ENCODE measurements around the gene TCAIM.

Gene TCAIM

GRCh38 chr3:44338010-44338827, at the start of gene TCAIM:
TCAIM (plus strand) TSS chr3:44338766; CDS start chr3:44354783, 16,017 bp downstream.
- Mint-ChIP-seq H3K27ac (ENCODE audit: low read depth) (peak within 1 kb of the TSS; percentile 96), H3K4me1 (peaks cover 31% of the 10 kb centered on the region), H3K27me3 (peaks cover 17% of the 10 kb centered on the region), H3K4me3 (peak within 1 kb of the TSS; percentile 94), H3K36me3 (ENCODE audit: insufficient read depth) (peaks cover 20% of the 10 kb centered on the region), H3K9me3 (no peaks in the 10 kb centered on the region)
- DNase-seq (ENCODE audit: low spot score in 2 of 2): peak; percentile 97 to 98
- ATAC-seq (replicated peaks; ENCODE audit: extremely low read depth, poor library complexity, severe bottlenecking): peak; percentile 97

GRCh38 chr3:44289882-44290462, 48.6 kb upstream of the TCAIM start:
- Mint-ChIP-seq H3K27me3 (peaks cover 36% of the 10 kb centered on the region), H3K4me3 (no peak overlapping the region)

GRCh38 chr3:44292276-44292675, 46.3 kb upstream of the TCAIM start:
- Mint-ChIP-seq H3K27me3 (peaks cover 59% of the 10 kb centered on the region), H3K9me3 (no peaks in the 10 kb centered on the region), H3K4me3 (no peak overlapping the region), H3K4me1 (no peaks in the 10 kb centered on the region), H3K27ac (ENCODE audit: low read depth) (no peak overlapping the region), H3K36me3 (ENCODE audit: insufficient read depth) (no peaks in the 10 kb centered on the region)
- no peak for DNase-seq (ENCODE audit: low spot score in 2 of 2)
- ATAC-seq (replicated peaks; ENCODE audit: extremely low read depth, poor library complexity, severe bottlenecking): no peak

More at GRCh38 chr3:44289882-44290462, 48.6 kb upstream of the TCAIM start:
- Mint-ChIP-seq H3K36me3 (ENCODE audit: insufficient read depth) (no peaks in the 10 kb centered on the region), H3K4me1 (no peaks in the 10 kb centered on the region), H3K9me3 (no peaks in the 10 kb centered on the region), H3K27ac (ENCODE audit: low read depth) (no peak overlapping the region)
- DNase-seq (ENCODE audit: low spot score in 2 of 2) (no peak), ATAC-seq (replicated peaks; ENCODE audit: extremely low read depth, poor library complexity, severe bottlenecking) (no peak)

- Mint-ChIP-seq H3K27me3 (peaks cover 65% of the 10 kb centered on the region), H3K4me1 (no peaks in the 10 kb centered on the region), H3K9me3 (no peaks in the 10 kb centered on the region), H3K36me3 (ENCODE audit: insufficient read depth) (no peaks in the 10 kb centered on the region), H3K27ac (ENCODE audit: low read depth) (no peak overlapping the region), H3K4me3 (no peak overlapping the region)
- DNase-seq (ENCODE audit: low spot score in 2 of 2) (no peak), ATAC-seq (replicated peaks; ENCODE audit: extremely low read depth, poor library complexity, severe bottlenecking) (no peak)
Observed at GRCh38 chr3:44292947-44293346, 45.6 kb upstream of the TCAIM start.

GRCh38 chr3:44297255-44297654, 41.3 kb upstream of the TCAIM start:
- Mint-ChIP-seq H3K4me3 (no peak overlapping the region), H3K27me3 (peaks cover 53% of the 10 kb centered on the region), H3K27ac (ENCODE audit: low read depth) (no peak overlapping the region), H3K9me3 (no peaks in the 10 kb centered on the region), H3K36me3 (ENCODE audit: insufficient read depth) (no peaks in the 10 kb centered on the region), H3K4me1 (no peaks in the 10 kb centered on the region)
- DNase-seq (ENCODE audit: low spot score in 2 of 2): no peak
- no peak for ATAC-seq (replicated peaks; ENCODE audit: extremely low read depth, poor library complexity, severe bottlenecking)

GRCh38 chr3:44301746-44302145, 36.8 kb upstream of the TCAIM start:
- Mint-ChIP-seq H3K9me3 (no peaks in the 10 kb centered on the region), H3K4me3 (no peak overlapping the region), H3K4me1 (no peaks in the 10 kb centered on the region), H3K36me3 (ENCODE audit: insufficient read depth) (peaks cover 1% of the 10 kb centered on the region), H3K27me3 (peaks cover 25% of the 10 kb centered on the region), H3K27ac (ENCODE audit: low read depth) (no peak overlapping the region)
- DNase-seq (ENCODE audit: low spot score in 2 of 2) (no peak), ATAC-seq (replicated peaks; ENCODE audit: extremely low read depth, poor library complexity, severe bottlenecking) (no peak)

GRCh38 chr3:44309500-44309899, 29.1 kb upstream of the TCAIM start:
- Mint-ChIP-seq H3K27ac (ENCODE audit: low read depth) (no peak overlapping the region), H3K9me3 (no peaks in the 10 kb centered on the region), H3K36me3 (ENCODE audit: insufficient read depth) (no peaks in the 10 kb centered on the region), H3K4me3 (no peak overlapping the region), H3K27me3 (peaks cover 22% of the 10 kb centered on the region), H3K4me1 (no peaks in the 10 kb centered on the region)
- ATAC-seq (replicated peaks; ENCODE audit: extremely low read depth, poor library complexity, severe bottlenecking): no peak
- DNase-seq (ENCODE audit: low spot score in 2 of 2): no peak

GRCh38 chr3:44318891-44319311, 19.7 kb upstream of the TCAIM start:
- DNase-seq (ENCODE audit: low spot score in 2 of 2): no peak
- ATAC-seq (replicated peaks; ENCODE audit: extremely low read depth, poor library complexity, severe bottlenecking): no peak
- no peaks in the 10 kb centered on the region for H3K4me1 Mint-ChIP-seq

GRCh38 chr3:44321335-44321734, 17.2 kb upstream of the TCAIM start:
- Mint-ChIP-seq H3K4me3 (no peak overlapping the region), H3K36me3 (ENCODE audit: insufficient read depth) (no peaks in the 10 kb centered on the region)

More at GRCh38 chr3:44318891-44319311, 19.7 kb upstream of the TCAIM start:
- H3K36me3 Mint-ChIP-seq (ENCODE audit: insufficient read depth): no peaks in the 10 kb centered on the region
- H3K27ac Mint-ChIP-seq (ENCODE audit: low read depth): no peak overlapping the region
- H3K9me3 Mint-ChIP-seq: no peaks in the 10 kb centered on the region
- H3K4me3 Mint-ChIP-seq: no peak overlapping the region
- peaks cover 13% of the 10 kb centered on the region for H3K27me3 Mint-ChIP-seq

GRCh38 chr3:44323341-44323955, 15.1 kb upstream of the TCAIM start:
- Mint-ChIP-seq H3K27ac (ENCODE audit: low read depth) (no peak overlapping the region), H3K9me3 (no peaks in the 10 kb centered on the region), H3K4me3 (no peak overlapping the region), H3K36me3 (ENCODE audit: insufficient read depth) (no peaks in the 10 kb centered on the region), H3K4me1 (no peaks in the 10 kb centered on the region), H3K27me3 (peaks cover 19% of the 10 kb centered on the region)
- ATAC-seq (replicated peaks; ENCODE audit: extremely low read depth, poor library complexity, severe bottlenecking) (no peak), DNase-seq (ENCODE audit: low spot score in 2 of 2) (peak in 1 of 2 donors; percentile 23)

More at GRCh38 chr3:44321335-44321734, 17.2 kb upstream of the TCAIM start:
- ATAC-seq (replicated peaks; ENCODE audit: extremely low read depth, poor library complexity, severe bottlenecking): no peak
- Mint-ChIP-seq H3K27me3 (peaks cover 19% of the 10 kb centered on the region), H3K4me1 (no peaks in the 10 kb centered on the region), H3K27ac (ENCODE audit: low read depth) (no peak overlapping the region), H3K9me3 (no peaks in the 10 kb centered on the region)
- DNase-seq (ENCODE audit: low spot score in 2 of 2): no peak

- no peak for ATAC-seq (replicated peaks; ENCODE audit: extremely low read depth, poor library complexity, severe bottlenecking)
- Mint-ChIP-seq H3K27me3 (peaks cover 21% of the 10 kb centered on the region), H3K36me3 (ENCODE audit: insufficient read depth) (no peaks in the 10 kb centered on the region)
Observed at GRCh38 chr3:44324584-44324983, 14.0 kb upstream of the TCAIM start.

GRCh38 chr3:44326019-44326418, 12.5 kb upstream of the TCAIM start:
- no peak for DNase-seq (ENCODE audit: low spot score in 2 of 2)

More at GRCh38 chr3:44324584-44324983, 14.0 kb upstream of the TCAIM start:
- Mint-ChIP-seq H3K4me1 (no peaks in the 10 kb centered on the region), H3K27ac (ENCODE audit: low read depth) (no peak overlapping the region), H3K4me3 (no peak overlapping the region), H3K9me3 (no peaks in the 10 kb centered on the region)
- no peak for DNase-seq (ENCODE audit: low spot score in 2 of 2)

More at GRCh38 chr3:44326019-44326418, 12.5 kb upstream of the TCAIM start:
- H3K4me3 Mint-ChIP-seq: no peak overlapping the region
- H3K27me3 Mint-ChIP-seq: peaks cover 33% of the 10 kb centered on the region
- H3K4me1 Mint-ChIP-seq: no peaks in the 10 kb centered on the region
- no peaks in the 10 kb centered on the region for H3K36me3 Mint-ChIP-seq (ENCODE audit: insufficient read depth)
- no peaks in the 10 kb centered on the region for H3K9me3 Mint-ChIP-seq
- no peak overlapping the region for H3K27ac Mint-ChIP-seq (ENCODE audit: low read depth)
- ATAC-seq (replicated peaks; ENCODE audit: extremely low read depth, poor library complexity, severe bottlenecking): no peak
